Nephron progenitor cell (in vitro differentiated cells): ENCODE results near the gene USF2.

Experiments
- DNase-seq: peaks from one replicate; pipeline ENCODE4 v3.0.0; 2021
- H3K27ac Mint-ChIP-seq: 2 replicates; pipeline ENCODE4 v1.8.0; 2021; ENCODE audit warnings: mild to moderate bottlenecking, moderate library complexity, mixed read lengths
- H3K27me3 Mint-ChIP-seq: 2 replicates; pipeline ENCODE4 v1.8.0; 2021; ENCODE audit warnings: mild to moderate bottlenecking, low read depth, mixed read lengths; ENCODE audit not compliant: poor library complexity
- H3K36me3 Mint-ChIP-seq: 2 replicates; pipeline ENCODE4 v1.8.0; 2021; ENCODE audit warnings: low read depth, mixed read lengths
- H3K4me1 Mint-ChIP-seq: 2 replicates; pipeline ENCODE4 v1.8.0; 2021; ENCODE audit warnings: mixed read lengths
- H3K4me3 Mint-ChIP-seq: 2 replicates; pipeline ENCODE4 v1.8.0; 2021; ENCODE audit warnings: mild to moderate bottlenecking, moderate library complexity, mixed read lengths
- H3K9me3 Mint-ChIP-seq: 2 replicates; pipeline ENCODE4 v1.8.0; 2021; ENCODE audit warnings: mild to moderate bottlenecking, moderate library complexity, mixed read lengths
- CTCF ChIP-seq: fragments of 200-600 bp; sonication (generic); IDR thresholded peaks from 2 replicates; pipeline ENCODE4 v1.5.0; 2021; ENCODE audit warnings: antibody characterized with exemption

The USF2 gene

GRCh38 chr19:35295792-35296462 lies 27.2 kb downstream of the USF2 start:
- DNase-seq, result no peak
- no peak for TF ChIP-seq CTCF
- Mint-ChIP-seq H3K9me3 (no peaks in the 10 kb centered on the region), H3K27me3 (peaks cover 11% of the 10 kb centered on the region), H3K27ac (no peak overlapping the region), H3K4me1 (peaks cover 7% of the 10 kb centered on the region), H3K4me3 (no peak overlapping the region), H3K36me3 (no peaks in the 10 kb centered on the region)

GRCh38 chr19:35296644-35297514 lies 28.1 kb downstream of the USF2 start:
- H3K27ac Mint-ChIP-seq, result no peak overlapping the region

GRCh38 chr19:35297515-35297848 lies 28.7 kb downstream of the USF2 start:
- no peak overlapping the region for H3K27ac Mint-ChIP-seq
- no peak for DNase-seq
- H3K4me3 Mint-ChIP-seq, result no peak overlapping the region
- H3K27me3 Mint-ChIP-seq, result peaks cover 11% of the 10 kb centered on the region
- TF ChIP-seq CTCF, result no peak
- H3K4me1 Mint-ChIP-seq, result peaks cover 7% of the 10 kb centered on the region
- H3K9me3 Mint-ChIP-seq, result no peaks in the 10 kb centered on the region
- H3K36me3 Mint-ChIP-seq, result no peaks in the 10 kb centered on the region

More at GRCh38 chr19:35296644-35297514, 28.1 kb downstream of the USF2 start:
- Mint-ChIP-seq H3K27me3 (peaks cover 11% of the 10 kb centered on the region), H3K4me1 (peaks cover 7% of the 10 kb centered on the region), H3K9me3 (no peaks in the 10 kb centered on the region), H3K4me3 (no peak overlapping the region), H3K36me3 (no peaks in the 10 kb centered on the region)
- TF ChIP-seq CTCF, result no peak
- no peak for DNase-seq

- DNase-seq, result no peak
- Mint-ChIP-seq H3K27me3 (peaks cover 8% of the 10 kb centered on the region), H3K27ac (no peak overlapping the region), H3K9me3 (no peaks in the 10 kb centered on the region), H3K4me3 (no peak overlapping the region), H3K36me3 (no peaks in the 10 kb centered on the region), H3K4me1 (peaks cover 7% of the 10 kb centered on the region)
- TF ChIP-seq CTCF, result no peak
These were observed 29.2 kb downstream of the USF2 start for GRCh38 chr19:35297922-35298321.

- no peak for TF ChIP-seq CTCF
- H3K27me3 Mint-ChIP-seq, result peaks cover 7% of the 10 kb centered on the region
- peaks cover 7% of the 10 kb centered on the region for H3K4me1 Mint-ChIP-seq
- no peaks in the 10 kb centered on the region for H3K9me3 Mint-ChIP-seq
- H3K36me3 Mint-ChIP-seq, result no peaks in the 10 kb centered on the region
- H3K4me3 Mint-ChIP-seq, result no peak overlapping the region
- DNase-seq, result no peak
- no peak overlapping the region for H3K27ac Mint-ChIP-seq
These were observed 29.8 kb downstream of the USF2 start for GRCh38 chr19:35298561-35298972.
